Measurements from ENCODE around the gene CDK8. TPM values are rescaled to one million over a fixed set of nuclear protein-coding genes. Genes with fewer than 3 reads are reported as not detected.

Gene CDK8
- 24.3 and 25.8 TPM in 2 replicates for total RNA-seq

DNA sequence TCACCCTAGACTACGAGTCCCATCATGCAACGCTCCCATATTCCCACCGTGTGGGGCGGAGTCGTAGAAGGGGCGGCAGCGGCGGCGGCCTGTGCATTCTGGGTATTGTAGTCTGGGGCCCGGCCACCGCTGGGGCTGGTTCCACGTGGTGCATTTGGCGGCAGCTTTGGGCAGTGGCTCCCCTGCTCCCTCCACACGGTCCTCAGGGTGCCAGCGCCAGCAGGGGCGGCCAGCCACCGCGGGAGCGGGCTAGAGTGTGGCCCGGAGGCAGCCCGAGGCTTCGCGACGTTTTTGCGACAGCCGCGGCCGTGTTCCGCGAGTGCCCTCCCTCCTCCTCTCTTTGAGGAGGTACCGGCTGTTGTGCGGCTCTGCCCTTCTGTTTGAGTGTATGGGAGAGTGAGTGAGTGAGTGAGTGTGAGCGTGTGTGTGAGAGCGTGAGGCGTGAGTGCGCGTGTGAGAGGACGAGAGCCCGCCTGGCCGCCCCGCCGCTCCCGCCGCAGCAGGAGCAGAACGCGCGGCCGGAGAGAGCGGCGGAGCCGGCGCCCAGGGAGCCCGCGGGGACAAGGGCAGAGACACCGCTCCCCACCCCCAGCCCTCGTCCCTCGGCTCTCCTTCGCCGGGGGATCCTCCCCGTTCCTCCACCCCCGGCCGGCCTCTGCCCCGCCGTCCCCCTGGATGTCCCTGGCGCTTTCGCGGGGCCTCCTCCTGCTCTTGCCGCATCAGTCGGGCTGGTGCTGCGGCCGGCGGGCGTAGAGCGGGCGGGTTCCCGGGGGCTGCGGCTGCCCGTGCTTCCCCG lies at the start of gene CDK8:
Gene CDK8, plus strand, starts transcription at position 343 of the 796 bp plus-strand sequence. CDS start 513 bp downstream, outside the sequence.

DNA sequence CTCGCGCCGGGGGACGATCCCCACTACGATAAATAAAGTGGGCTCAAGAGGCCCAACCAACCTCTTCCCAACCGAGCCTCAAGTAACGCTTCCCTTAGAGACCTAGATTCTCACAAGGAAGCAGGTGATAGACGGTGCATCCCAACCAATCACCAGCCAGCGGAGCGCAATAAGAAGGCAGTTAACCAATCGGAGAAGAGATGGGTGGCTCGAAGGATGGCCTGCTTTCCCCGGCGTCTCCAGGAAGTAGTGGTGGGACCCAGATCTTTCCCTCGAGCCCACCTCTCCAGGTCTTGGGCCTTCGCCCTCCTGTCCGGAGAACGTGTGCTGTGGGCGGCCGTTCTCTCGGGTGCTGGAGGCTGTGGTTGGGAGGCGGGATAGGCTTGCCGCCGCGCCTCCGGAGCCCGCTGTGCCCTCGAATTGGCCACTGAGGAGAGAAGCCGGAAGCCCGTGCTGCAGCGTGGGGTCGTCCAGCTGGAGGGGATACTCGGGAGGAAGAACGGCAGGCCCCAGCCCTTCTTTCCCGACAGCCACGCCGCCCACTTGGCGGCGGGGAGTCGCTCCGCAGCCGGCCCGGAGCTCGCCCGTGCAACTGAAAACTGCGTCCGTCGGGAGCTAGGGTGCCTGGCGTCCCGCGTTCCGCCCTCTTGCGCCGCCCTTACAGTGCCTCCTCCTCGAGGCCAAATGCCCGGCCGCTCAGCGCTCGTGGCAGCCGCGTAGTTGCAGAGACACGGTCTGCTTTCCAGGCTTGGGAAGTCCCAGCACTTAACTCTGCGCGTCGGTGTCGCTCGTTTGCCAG lies 32.0 kb upstream of the CDK8 start, which contains the start of gene RNF6:
Gene RNF6, minus strand, starts transcription at position 594 of the 799 bp plus-strand sequence. CDS start 2,665 bp downstream, outside the sequence.

Other genes with a start within 250 kb of the CDK8 start
- gene SHISA2, start 202.1 kb upstream of the CDK8 start, total RNA-seq, result 0.21 and 49.9 TPM in 2 replicates
- gene RNF6, start 31.8 kb upstream of the CDK8 start, total RNA-seq, result 55.6 and 72.8 TPM in 2 replicates

Data from tracheal epithelial cell (primary cell).